SK-N-DZ (cell line): Measurements from ENCODE around the gene ZFY. TPM values are rescaled to one million over a fixed set of nuclear protein-coding genes. Genes with fewer than 3 reads are reported as not detected.

ENCODE experiments used
- DNase-seq: peaks from one replicate; pipeline ENCODE4 v3.0.0-alpha.2; 2015; ENCODE audit warnings: low spot score
- polyA plus RNA-seq, 2 experiments: library from polyadenylated mRNA; depleted of rRNA; stranded (reverse); fragments of >200 nt; gene quantifications; 2 replicates each; pipeline ENCODE4 v1.2.3, GENCODE V29; 2014

ZFY gene
- not detected in 2 replicates for polyA plus RNA-seq (2014; cell fraction: cytosol; rRNA removed)
- polyA plus RNA-seq (2014; cell fraction: nucleus; rRNA removed) = not detected in 2 replicates

DNA sequence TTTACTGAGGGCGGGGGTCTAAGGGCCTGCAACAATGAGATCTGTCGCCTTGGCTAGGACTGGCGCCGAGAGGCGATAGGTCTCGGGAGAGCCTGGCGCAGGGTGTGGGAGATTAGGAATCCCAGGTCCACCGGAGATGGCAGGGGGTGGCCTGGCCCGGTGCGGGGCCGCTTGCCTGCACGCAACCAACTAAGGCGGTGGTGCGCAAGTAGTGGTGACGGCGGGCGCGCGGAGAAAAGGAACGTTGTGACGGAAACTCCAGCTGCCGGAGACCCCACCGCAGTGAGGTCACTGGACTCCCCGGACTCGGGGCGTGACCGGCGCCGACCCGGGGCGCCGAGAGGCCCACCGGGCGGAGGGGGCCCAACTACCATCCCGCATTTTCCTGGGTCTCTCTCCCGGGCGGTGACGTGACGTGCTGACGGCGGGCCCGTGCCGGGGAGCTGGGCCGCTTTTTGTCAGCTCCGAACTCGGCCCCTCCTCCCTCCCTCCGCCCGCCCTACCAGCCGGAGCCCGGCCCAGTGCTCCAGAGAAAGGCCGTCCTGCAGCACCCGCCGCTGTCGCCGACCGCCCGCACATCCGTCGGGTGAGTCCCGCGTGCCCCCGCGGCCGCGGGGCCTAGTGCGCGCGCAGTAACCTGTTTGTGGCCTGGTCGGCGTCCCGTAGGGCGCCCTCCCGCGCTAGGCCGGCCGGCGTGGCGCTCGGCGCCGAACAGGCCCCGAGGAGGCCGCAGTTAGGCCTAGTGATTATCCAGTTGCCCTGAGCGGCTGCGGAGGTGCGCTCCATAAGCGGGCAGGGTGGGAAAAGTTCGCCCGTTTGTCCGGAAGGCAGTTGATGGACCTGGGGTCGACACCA lies at the start of gene ZFY:
Gene ZFY, plus strand, starts transcription at position 521 of the 855 bp plus-strand sequence. CDS start 18,556 bp downstream, outside the sequence.
- no peak for DNase-seq

- no peak for DNase-seq
These were observed 49.3 kb upstream of the ZFY start for GRCh38 chrY:2885880-2886279.

GRCh38 chrY:2887386-2887785 lies 47.8 kb upstream of the ZFY start:
- DNase-seq = no peak

DNA sequence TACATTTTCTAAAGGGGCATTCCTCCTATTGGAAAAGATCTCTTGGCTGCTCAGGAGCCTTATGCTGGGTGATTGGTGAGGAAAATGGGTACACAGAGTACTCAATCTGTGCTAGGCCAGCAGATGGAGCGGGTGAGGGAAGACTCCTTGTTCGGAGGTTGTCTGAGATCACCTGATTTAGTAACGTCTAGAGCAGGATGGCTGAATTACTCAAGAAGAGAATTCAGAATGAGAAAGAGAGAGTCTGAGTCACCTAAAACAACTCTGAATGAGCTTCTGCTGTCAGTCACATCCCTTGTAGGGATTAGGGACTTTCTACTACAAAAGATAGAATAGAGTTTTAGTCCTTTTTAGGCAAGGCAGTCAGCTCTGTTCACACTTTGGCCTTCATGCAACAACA lies 47.2 kb upstream of the ZFY start:
- DNase-seq = no peak

- DNase-seq = no peak
These were observed 41.7 kb upstream of the ZFY start for GRCh38 chrY:2893471-2893870.

GRCh38 chrY:2896050-2896449 lies 39.1 kb upstream of the ZFY start:
- DNase-seq = no peak

DNA sequence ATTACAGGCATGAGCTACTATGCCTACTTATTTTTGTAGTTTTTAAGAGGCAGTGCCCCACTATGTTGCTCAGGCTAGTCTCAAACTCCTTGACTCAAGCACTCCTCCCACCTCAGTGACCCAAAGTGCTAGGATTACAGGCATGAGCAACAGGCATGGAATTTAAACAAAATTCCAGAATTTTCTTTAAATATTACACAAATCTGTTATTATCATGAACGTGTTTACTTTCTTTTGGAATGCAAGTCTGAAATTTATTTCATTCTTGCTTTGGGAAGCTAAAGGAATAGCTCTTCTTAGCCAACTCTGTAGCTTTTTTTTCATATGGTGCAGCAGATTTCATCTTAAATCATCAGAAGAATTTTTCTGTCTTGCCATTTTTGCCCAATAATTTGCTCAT lies 27.8 kb upstream of the ZFY start:
- no peak for DNase-seq

DNA sequence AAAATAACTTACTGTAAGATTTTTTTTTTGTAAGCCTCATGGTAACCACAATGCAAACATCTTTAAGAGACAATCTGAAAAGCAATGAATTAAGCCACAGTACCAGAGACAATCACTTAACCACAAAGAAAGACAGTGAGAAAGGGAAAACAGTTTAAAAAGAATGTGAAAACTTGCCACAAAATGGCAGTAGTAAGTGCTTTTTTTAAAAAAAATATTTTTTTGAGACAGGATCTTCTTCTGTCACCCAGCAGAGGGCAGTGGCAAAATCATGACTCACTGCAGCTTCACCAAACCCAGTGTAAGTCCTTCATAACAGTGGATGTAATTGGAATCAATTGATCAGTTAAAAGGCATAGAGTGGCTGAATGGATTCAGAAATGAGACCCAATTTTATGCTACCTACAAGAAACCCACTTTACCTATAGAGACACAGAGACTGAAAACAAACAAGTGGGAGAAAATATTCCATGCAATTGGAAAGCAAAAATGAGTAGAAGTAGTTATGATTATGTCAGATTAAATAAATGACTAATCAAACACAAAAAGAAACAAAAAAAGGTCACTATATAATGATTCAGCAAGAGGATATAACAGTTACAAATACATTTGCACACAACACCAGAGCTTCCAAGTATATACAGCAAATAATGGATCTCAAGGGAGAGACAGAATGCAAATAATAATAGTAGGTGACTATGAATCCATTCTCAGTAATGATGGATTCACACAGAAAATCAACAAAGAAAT lies 21.9 kb upstream of the ZFY start:
- no peak for DNase-seq

DNA sequence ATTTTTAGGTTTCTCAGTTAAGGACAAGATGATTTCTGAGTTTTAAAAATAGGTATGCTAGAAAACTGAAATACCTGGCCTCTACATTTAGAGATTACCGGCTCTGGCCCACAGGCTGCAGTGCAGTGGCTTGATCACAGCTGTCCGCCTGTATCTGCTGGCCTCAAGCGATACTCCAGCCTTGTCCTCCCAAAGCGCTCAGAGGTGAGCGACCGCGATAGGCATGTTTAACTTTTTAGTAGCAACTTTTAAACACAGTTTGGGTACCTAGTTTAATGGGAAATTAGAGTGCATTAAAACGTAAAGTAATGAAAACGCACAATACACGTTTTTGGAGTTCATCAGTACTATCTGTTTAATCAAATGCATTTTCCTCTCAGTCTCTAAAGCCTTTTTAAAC lies 1.1 kb upstream of the ZFY start:
- no peak for DNase-seq

GRCh38 chrY:2935716-2936435 lies 695 bp downstream of the ZFY start:
- no peak for DNase-seq

DNA sequence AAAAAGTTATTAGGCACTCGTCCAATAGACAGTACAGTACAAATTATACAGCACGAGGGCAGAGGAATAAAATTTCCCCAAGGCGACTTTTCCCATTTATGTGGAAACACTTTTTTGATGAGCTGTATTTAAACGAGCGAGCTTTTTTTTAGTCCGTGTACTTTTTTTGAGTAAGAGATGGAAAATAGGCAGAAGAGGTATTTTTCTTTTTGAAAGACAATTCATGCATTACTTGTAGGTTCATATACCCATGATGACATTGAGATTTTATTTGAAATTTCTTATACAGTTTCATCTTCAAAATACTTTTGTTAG lies 1.2 kb downstream of the ZFY start:
- DNase-seq = no peak

GRCh38 chrY:2937149-2937548 lies 2.0 kb downstream of the ZFY start:
- DNase-seq = no peak

DNA sequence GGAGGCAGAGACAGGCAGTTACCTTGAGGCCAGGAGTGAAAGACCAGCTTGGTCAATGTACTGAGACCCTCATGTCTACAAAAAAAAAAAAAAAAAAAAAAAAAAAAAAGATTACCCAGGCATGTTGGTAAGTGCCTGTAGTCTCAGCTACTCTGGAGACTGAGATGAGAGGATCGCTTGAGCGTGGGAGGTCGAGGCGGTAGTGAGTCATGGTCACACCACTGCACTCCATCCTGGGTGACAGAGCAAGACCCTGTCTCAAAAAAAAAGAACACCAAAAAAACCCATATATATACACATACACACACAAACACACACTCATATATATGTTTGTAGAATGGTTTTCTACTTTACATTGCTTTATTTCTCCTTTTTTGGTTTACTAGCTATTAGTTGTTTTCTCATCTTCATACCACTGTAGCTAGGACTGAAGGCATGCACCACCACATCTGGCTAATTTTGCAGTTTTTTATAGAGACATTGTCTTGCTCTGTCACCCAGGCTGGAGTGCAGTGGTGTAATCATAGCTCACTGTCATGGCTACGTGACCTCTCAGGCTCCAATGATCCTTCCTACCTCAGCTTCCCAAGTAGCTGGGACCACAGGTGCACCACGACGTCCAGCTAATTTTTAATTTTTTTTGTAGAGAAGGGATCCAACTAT lies 14.5 kb downstream of the ZFY start:
- DNase-seq = no peak

- DNase-seq = no peak
These were observed 15.5 kb downstream of the ZFY start for GRCh38 chrY:2950655-2951054.

DNA sequence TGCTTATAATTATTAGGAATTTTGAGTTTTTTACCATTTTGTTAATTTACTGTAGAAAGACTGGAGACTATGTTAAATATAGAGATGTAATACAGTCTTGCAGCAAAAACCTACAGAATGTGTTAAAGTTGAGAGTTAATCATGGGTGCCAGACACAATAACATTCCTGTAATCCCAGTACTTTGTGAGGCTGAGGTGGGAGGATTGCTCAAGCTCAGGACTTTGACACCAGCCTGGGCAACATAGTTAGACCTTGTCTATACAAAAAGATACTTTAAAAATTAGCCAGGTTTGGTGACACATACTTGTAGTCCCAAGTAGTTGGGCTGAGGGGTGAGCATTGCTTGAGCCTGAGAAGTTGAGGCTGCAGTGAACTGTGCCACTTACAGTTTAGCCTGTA lies 17.7 kb downstream of the ZFY start:
- no peak for DNase-seq

DNA sequence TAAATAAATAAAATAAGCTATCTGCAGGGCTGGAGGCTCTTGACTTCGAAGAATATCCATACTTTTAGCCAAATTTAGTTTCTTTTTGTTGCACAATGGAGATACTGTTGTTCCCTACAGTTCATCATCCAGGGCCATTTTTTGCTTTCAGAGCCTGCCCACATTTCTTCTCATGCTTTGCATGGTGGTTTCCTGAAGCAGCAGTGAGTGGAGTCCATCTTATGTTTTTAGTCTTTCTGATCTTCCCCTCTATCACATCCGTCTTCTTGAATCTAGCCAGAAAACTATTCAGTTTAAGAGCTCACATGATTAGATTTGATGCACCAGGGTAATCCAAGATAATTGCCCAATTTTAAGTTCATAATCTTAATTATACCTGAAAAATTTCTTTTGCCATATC lies 19.6 kb downstream of the ZFY start:
- no peak for DNase-seq

DNA sequence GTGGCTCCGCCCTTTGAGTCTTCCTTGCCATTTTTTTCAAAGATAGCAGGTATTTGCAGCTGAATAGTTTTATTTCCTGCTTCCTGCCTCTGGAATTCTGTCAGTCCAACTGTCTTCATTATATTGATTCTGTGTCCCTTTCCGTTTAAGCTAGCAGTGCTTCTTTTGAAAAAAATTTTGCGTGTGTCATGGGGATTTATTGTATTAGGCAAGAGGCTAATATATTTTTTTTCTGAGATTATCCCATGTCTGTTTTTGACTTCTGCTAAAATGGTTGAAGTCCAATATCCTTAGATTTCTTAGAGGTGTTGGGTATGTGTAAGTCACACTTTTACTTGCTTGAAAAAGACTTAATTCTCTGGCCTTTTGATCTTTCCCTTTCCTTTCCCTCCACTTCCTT lies 20.4 kb downstream of the ZFY start:
- no peak for DNase-seq

DNA sequence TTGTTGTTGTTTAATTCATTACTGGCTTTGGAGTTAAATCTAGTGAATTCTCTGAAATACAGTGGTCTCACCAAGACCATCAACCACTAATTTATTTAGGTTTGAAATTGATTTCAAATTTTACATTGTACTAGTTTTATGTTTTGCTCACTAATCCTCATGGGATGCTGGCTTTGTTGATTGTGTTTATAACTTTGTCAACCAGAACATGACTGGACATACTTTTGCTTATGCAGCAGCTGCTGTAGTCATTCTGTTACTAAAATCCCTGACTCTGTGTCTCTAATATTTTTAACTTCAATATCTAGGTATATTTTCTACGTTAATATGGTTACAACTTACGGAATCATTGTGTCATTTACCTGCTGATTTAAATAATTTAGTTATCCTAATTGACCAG lies 26.9 kb downstream of the ZFY start:
- no peak for DNase-seq

DNA sequence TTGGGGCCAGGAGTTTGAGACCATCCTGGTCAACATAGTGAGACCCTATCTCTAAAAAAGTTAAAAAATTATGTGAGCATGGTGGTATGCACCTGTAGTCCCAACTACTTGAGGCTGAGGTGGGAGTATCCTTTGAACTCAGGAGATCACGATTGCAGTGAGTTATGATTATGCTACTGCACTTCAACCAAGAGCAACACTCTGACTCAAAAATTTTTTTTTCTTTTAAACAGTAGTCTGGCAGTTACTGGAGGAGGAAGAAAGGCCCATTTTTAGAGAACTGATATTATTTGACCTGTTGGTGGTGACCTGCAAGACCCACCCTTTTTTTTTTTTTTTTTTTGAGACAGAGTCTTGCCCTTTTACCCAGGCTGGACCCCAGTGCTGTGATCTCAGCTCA lies 29.6 kb downstream of the ZFY start:
- DNase-seq = no peak

DNA sequence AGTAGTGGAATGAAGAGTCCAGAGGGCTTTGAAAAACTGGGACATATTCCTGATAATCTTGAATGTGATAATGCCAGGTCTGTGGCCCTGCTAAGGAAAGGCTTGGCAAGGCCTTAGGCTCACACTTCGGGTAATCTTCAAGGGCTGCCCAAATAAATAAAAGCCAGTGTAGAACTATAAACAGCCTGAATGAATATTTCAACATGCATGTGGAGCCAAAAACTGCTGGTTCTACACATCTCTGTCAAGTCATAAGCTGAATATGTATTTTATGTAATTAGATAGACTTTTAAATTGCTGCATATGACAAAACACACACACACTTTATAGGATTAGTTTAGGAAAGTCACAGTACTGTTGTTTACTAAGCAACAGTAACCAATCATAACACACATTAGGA lies 30.4 kb downstream of the ZFY start:
- DNase-seq = no peak

- no peak for DNase-seq
These were observed 34.4 kb downstream of the ZFY start for GRCh38 chrY:2969561-2969960.

DNA sequence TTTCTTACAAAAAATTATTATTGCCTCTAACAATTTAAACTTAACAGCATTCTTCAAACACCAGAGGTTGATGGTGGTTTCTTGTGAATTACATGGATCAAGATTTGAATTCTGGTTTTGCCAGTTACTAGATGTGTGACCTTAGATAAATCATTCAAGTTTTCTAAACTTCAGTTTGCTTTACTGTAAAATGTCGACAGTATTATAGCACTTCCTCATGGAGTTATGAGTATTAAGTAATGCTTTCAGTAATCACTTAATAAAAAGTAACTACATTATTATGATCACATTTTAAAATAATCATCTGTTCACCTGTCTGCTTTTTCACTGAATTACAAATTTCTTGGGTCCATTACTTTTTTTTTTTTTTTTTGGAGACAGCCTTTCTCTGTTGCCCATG lies 37.5 kb downstream of the ZFY start:
- DNase-seq = no peak
